Esophagus (tissue), 2 donors: ENCODE data around the gene MIA2. TPM values are rescaled to one million over a fixed set of nuclear protein-coding genes. Genes with fewer than 3 reads are reported as not detected.
A peak's percentile ranks its signal among the peaks of the same experiment; 100 is the strongest.
"Not testable (repeated sequence)": the region's sequence is repeated elsewhere in the genome, so short reads cannot be mapped to it uniquely, and the experiment has no call there.

Experiments used
- H3K27ac ChIP-seq, 2 donors: one replicate each; pipeline ENCODE4 v1.5.1; 2013; ENCODE audit warnings: low read depth in 2 of 2, mild to moderate bottlenecking in 2 of 2, inconsistent platforms in 1 of 2, low read length in 1 of 2, moderate library complexity in 1 of 2
- H3K27me3 ChIP-seq, 2 donors: one replicate each; pipeline ENCODE4 v1.6.1; 2013; ENCODE audit warnings: low read length in 2 of 2, control low read depth in 1 of 2, mild to moderate bottlenecking in 1 of 2; ENCODE audit not compliant: insufficient read depth in 2 of 2, control insufficient read depth in 1 of 2
- H3K36me3 ChIP-seq, 2 donors: one replicate each; pipeline ENCODE4 v1.6.1; 2013; ENCODE audit warnings: low read length in 1 of 2; ENCODE audit not compliant: control insufficient read depth in 2 of 2, insufficient read depth in 2 of 2
- H3K4me1 ChIP-seq, 2 donors: one replicate each; pipeline ENCODE4 v1.6.1; 2013; ENCODE audit warnings: low read length in 1 of 2; ENCODE audit not compliant: control insufficient read depth in 2 of 2, insufficient read depth in 2 of 2
- H3K4me3 ChIP-seq, 2 donors: one replicate each; pipeline ENCODE4 v1.5.1; 2013; ENCODE audit warnings: low read length in 2 of 2, mild to moderate bottlenecking in 2 of 2, low read depth in 1 of 2, moderate library complexity in 1 of 2
- H3K9me3 ChIP-seq, 2 donors: one replicate each; pipeline ENCODE4 v1.6.1; 2013; ENCODE audit warnings: mild to moderate bottlenecking in 2 of 2, low read depth in 1 of 2, low read length in 1 of 2, moderate library complexity in 1 of 2; ENCODE audit not compliant: control insufficient read depth in 2 of 2, insufficient read depth in 1 of 2
- WGBS, 2 donors: extraction: QIAGEN DNeasy Blood & Tissue Kit; methylation state at CpG; one replicate each; pipeline ENCODE4 v1.1.7; 2013; 5-methylcytosine and 5-hydroxymethylcytosine counted together
- polyA plus RNA-seq, 2 donors: library from polyadenylated mRNA; stranded (reverse); fragments of 200-250 nt; gene quantifications; one replicate each; pipeline ENCODE4 v1.2.3, GENCODE V29; 2013
- donor health status: healthy with polysubstance abuse.
- donor health status: Bipolar disorder and iron deficiency.

Gene MIA2
- polyA plus RNA-seq, 2 donors = 26.2 to 32.1 TPM

DNA sequence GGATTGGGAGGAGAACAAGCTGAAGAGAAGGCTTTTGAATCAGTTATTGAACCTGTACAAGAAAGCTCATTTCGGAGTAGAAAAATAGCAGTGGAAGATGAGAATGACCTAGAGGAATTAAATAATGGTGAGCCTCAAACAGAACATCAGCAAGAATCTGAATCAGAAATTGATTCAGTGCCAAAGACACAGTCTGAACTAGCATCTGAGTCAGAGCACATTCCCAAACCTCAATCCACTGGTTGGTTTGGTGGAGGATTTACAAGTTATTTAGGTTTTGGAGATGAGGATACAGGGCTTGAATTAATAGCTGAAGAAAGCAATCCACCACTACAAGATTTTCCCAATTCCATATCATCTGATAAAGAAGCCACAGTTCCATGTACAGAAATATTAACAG, 13.5 kb downstream of the MIA2 start:
- Histone ChIP-seq H3K4me1 (no peaks in the 10 kb centered on the region), H3K27me3 (no peaks in the 10 kb centered on the region), H3K27ac (no peak overlapping the region), H3K36me3 (no peaks in the 10 kb centered on the region), H3K4me3 (no peak overlapping the region), H3K9me3 (no peaks in the 10 kb centered on the region)
- 70 to 75% methylated on average over 1 of the region's 1 CpG for WGBS, 2 donors

DNA sequence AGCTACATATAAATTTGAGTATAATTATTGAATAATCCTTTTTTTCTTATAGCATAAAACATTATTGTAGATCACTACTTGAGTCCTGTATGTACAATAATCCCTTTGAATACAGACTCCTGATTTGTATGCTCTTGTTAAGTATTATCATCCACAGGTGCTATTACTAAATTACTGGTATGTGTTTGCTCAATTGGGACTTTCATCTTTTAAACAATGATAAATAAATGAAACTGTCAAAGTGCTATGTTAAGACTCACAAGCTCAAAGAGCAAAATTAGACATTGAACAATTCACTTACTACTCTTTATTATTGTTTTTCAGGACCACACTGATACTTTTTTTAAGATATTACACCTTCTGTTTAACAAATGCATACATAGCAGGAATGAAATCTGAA, 17.8 kb downstream of the MIA2 start:
- H3K36me3 ChIP-seq = no peaks in the 10 kb centered on the region
- no peaks in the 10 kb centered on the region for H3K4me1 ChIP-seq

DNA sequence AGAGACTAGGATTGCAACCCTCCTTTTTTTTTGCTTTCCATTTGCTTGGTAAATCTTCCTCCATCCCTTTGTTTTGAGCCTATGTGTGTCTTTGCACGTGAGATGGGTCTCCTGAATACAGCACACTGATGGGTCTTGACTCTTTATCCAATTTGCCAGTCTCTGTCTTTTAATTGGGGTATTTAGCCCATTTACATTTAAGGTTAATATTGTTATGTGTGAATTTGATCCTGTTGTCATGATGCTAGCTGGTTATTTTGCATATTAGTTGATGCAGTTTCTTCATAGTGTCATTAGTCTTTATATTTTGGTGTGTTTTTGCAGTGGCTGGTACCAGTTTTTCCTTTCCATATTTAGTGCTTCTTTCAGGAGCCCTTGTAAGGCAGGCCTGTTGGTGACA, 23.7 kb downstream of the MIA2 start:
- not testable (repeated sequence) for H3K4me3 ChIP-seq, H3K4me1 ChIP-seq, H3K27ac ChIP-seq, H3K36me3 ChIP-seq, H3K27me3 ChIP-seq, H3K9me3 ChIP-seq
- WGBS, 2 donors = 89 to 95% methylated on average over 1 of the region's 1 CpG

More for the DNA sequence above, 17.8 kb downstream of the MIA2 start:
- Histone ChIP-seq H3K4me3 (no peak overlapping the region), H3K9me3 (no peaks in the 10 kb centered on the region), H3K27me3 (no peaks in the 10 kb centered on the region), H3K27ac (no peak overlapping the region)

DNA sequence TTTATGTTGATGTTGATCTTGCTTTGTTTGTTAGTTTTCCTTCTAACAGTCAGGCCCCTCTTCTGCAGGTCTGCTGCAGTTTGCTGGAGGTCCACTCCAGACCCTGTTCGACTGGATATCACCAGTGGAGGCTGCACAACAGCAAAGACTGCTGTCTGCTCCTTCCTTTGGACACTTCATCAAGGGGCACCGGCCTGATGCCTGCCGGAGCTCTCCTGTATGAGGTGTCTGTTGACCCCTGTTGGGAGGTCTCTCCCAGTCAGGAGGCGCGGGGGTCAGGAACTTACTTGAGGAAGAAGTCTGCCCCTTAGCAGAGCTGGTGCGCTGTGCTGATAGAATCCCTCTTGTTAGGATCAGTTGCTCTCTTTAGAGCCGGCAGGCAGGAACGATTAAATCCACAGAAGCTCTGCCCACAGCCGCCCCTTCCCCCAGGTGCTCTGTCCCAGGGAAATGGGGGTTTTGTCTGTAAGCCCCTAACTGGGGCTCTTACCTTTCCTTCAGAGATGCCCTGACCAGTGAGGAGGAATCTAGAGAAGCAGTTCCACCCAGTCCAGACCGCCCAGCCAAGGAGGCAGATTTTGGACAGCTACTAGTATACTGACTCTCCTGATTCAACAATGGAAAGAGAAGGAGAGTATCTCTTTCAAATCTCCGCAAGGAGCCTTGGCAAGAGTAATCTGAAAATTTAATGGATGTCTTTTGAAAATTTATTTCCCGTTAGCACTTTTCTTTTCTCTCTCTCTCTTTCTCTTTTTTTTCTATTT, 25.2 kb downstream of the MIA2 start:
- Histone ChIP-seq H3K4me1 (no peaks in the 10 kb centered on the region), H3K9me3 (no peaks in the 10 kb centered on the region), H3K27me3 (no peaks in the 10 kb centered on the region), H3K27ac (no peak overlapping the region), H3K4me3 (no peak overlapping the region), H3K36me3 (no peaks in the 10 kb centered on the region)
- WGBS, 2 donors = 69 to 77% methylated on average over 12 of the region's 12 CpGs

DNA sequence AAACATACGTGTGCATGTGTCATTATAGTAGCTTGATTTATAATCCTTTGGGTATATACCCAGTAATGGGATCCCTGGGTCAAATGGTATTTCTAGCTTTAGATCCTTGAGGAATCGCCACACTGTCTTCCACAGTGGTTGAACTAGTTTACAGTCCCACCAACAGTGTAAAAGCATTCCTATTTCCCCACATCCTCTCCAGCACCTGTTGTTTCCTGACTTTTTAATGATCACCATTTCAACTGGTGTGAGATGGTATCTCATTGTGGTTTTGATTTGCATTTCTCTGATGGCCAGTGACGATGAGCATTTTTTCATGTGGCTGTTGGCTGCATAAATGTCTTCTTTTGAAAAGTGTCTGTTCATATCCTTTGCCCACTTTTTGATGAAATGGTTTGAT, 26.4 kb downstream of the MIA2 start:
- not testable (repeated sequence) for H3K36me3 ChIP-seq, H3K27me3 ChIP-seq, H3K4me3 ChIP-seq, H3K27ac ChIP-seq, H3K4me1 ChIP-seq, H3K9me3 ChIP-seq
- WGBS, 2 donors = 81 to 87% methylated on average over 3 of the region's 3 CpGs

DNA sequence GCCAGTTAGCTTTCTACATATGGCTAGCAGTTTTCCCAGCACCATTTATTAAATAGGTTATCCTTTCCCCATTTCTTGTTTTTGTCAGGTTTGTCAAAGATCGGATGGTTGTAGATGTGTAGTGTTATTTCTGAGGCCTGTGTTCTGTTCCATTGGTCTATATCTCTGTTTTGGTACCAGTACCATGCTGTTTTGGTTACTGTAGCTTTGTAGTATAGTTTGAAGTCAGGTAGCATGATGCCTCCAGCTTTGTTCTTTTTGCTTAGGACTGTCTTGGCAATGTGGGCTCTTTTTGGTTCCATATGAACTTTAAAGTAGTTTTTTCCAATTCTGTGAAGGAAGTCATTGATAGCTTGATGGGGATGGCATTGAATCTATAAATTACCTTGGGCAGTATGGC, 28.5 kb downstream of the MIA2 start:
- not testable (repeated sequence) for H3K4me1 ChIP-seq, H3K27ac ChIP-seq, H3K4me3 ChIP-seq, H3K9me3 ChIP-seq, H3K36me3 ChIP-seq, H3K27me3 ChIP-seq
- WGBS, 2 donors = 95 to 98% methylated on average over 1 of the region's 1 CpG

DNA sequence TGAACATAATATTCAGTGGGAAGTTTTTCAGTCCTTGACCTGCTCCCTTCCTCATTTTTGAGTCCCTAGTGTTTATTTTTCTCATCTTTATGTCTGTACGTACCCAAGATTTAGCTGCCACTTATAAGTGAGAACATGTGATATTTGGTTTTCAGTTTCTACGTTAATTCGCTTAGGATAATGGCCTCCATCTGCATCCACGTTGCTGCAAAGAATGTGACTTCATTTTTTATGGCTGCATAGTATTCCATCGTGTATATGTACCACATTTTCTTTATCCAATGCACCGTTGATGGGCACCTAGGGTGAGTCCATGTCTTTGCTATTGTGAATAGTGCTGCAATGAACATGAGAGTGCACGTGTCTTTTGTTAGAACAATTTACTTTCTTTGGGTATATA, 30.3 kb downstream of the MIA2 start:
- H3K27ac ChIP-seq = no peak overlapping the region
- 86 to 88% methylated on average over 7 of the region's 7 CpGs for WGBS, 2 donors

DNA sequence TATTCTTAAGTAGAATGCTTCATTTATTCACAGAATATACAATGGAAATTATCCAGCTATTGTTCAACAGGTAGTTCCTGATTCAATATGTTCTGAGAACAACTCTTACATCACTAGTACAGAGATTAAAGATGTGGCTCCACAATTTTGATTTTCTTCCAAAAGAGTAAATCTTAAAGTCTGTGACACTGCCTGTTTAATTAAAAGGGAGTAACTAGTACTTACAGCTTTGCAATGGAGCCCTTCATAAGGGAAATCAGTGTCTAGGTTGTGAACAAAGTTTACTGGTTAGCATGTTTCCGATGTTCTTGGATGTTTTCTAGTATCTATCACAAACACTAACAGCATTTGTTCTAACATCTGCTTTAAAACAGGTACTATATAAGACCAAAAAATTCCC, 30.8 kb downstream of the MIA2 start:
- no peaks in the 10 kb centered on the region for H3K4me1 ChIP-seq
- H3K27me3 ChIP-seq = no peaks in the 10 kb centered on the region
- no peak overlapping the region for H3K4me3 ChIP-seq
- no peaks in the 10 kb centered on the region for H3K9me3 ChIP-seq
- 74 to 79% methylated on average over 1 of the region's 1 CpG for WGBS, 2 donors
- no peak overlapping the region for H3K27ac ChIP-seq
- no peaks in the 10 kb centered on the region for H3K36me3 ChIP-seq

More for the DNA sequence above, 30.3 kb downstream of the MIA2 start:
- no peaks in the 10 kb centered on the region for H3K4me1 ChIP-seq
- no peaks in the 10 kb centered on the region for H3K36me3 ChIP-seq
- no peaks in the 10 kb centered on the region for H3K9me3 ChIP-seq
- no peak overlapping the region for H3K4me3 ChIP-seq
- H3K27me3 ChIP-seq = no peaks in the 10 kb centered on the region

DNA sequence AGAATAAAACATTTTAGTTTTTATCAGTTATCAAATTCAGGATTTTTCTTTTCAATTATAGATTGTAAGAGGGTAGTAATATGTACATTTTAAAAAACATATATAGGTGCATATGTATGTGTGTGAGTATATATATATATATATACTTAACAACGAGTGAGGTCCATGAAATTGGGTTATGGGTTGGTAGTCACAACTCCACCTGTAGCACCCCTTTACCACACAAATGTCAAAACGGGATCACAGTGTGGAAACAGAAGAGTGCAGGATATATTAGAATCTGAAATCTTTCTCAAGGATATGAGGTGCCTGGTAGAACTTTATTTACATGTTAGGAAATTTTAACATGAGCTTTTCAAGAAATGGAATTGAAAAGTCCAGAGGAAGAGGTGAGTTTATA, 31.3 kb downstream of the MIA2 start:
- 2 to 6% methylated on average over 2 of the region's 2 CpGs for WGBS, 2 donors
- no peak overlapping the region for H3K27ac ChIP-seq
- peak overlapping the region in 1 of 2 donors; percentile 37 for H3K4me3 ChIP-seq
- H3K9me3 ChIP-seq = no peaks in the 10 kb centered on the region
- no peaks in the 10 kb centered on the region for H3K36me3 ChIP-seq
- no peaks in the 10 kb centered on the region for H3K27me3 ChIP-seq
- no peaks in the 10 kb centered on the region for H3K4me1 ChIP-seq

DNA sequence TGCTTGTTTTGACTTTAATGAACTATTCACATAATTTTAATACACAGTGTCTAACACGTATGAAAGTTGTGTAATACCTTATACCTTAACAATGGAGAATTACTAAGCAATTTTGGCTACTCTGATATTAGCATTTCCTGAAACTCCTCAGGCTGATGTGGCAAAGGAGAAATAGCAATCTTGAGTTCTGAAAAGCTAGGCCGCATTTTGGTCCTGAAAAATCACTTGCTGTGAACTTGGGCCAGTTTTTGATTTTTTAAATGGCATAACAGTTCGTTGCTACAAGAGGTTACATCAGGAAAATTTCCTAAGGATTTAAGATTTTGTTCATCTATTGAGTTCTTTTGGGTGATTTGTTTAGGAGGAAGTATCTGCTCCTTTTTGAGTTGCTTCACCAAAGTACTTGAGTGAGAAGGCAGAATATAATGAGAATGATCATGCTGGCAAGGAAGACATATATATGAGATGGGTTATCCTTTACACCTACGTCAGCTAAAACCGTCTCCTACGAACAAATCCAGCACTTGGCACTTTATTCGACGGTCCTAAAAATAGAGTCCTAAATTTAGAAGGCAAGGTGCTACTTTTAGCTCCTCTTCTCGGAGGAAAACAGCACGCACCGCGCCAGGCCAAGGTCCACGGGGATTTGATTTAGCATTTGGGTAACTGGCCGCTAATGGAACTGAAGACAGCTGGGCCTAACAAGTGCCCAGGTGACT, 32.2 kb downstream of the MIA2 start:
- Histone ChIP-seq H3K27me3 (no peaks in the 10 kb centered on the region), H3K27ac (peak overlapping the region; percentile 96 to 97), H3K4me3 (peak overlapping the region; percentile 74 to 89), H3K9me3 (no peaks in the 10 kb centered on the region), H3K36me3 (no peaks in the 10 kb centered on the region), H3K4me1 (no peaks in the 10 kb centered on the region)
- 11 to 13% methylated on average over 14 of the region's 14 CpGs for WGBS, 2 donors
